ENCODE measurements around the gene MAST2. TPM values are rescaled to one million over a fixed set of nuclear protein-coding genes. Genes with fewer than 3 reads are reported as not detected.

The MAST2 gene
- total RNA-seq, 4 donors from 2014 or later = 31.1 to 76.9 (median 73.4) TPM

GRCh38 chr1:45809761-45810160, 6.3 kb downstream of the MAST2 start:
- Histone ChIP-seq H3K36me3 (peaks cover 0 to 34% of the 10 kb centered on the region in 2 donors), H3K27me3 (no peaks in the 10 kb centered on the region), H3K27ac (no peak overlapping the region), H3K9me3 (no peaks in the 10 kb centered on the region), H3K4me3 (no peak overlapping the region), H3K4me1 (peaks cover 0 to 9% (median 4%) of the 10 kb centered on the region in 3 donors)
- ATAC-seq = no peak
- TF ChIP-seq POLR2AphosphoS5 (IDR thresholded peaks at IDR 0.05) = no peak
- no peak for TF ChIP-seq POLR2A (IDR thresholded peaks at IDR 0.05)
- TF ChIP-seq EP300 (IDR thresholded peaks at IDR 0.05) = no peak
- TF ChIP-seq, protein P1, sequence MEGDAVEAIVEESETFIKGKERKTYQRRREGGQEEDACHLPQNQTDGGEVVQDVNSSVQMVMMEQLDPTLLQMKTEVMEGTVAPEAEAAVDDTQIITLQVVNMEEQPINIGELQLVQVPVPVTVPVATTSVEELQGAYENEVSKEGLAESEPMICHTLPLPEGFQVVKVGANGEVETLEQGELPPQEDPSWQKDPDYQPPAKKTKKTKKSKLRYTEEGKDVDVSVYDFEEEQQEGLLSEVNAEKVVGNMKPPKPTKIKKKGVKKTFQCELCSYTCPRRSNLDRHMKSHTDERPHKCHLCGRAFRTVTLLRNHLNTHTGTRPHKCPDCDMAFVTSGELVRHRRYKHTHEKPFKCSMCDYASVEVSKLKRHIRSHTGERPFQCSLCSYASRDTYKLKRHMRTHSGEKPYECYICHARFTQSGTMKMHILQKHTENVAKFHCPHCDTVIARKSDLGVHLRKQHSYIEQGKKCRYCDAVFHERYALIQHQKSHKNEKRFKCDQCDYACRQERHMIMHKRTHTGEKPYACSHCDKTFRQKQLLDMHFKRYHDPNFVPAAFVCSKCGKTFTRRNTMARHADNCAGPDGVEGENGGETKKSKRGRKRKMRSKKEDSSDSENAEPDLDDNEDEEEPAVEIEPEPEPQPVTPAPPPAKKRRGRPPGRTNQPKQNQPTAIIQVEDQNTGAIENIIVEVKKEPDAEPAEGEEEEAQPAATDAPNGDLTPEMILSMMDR (IDR thresholded peaks at IDR 0.05) = no peak

GRCh38 chr1:45814776-45815175, 11.4 kb downstream of the MAST2 start:
- WGBS, 2 donors (ENCODE audit: low coverage in 1 of 2) = 88 to 92% methylated on average over 2 of the region's 2 CpGs
- Histone ChIP-seq H3K27ac (no peak overlapping the region), H3K4me1 (no peaks in the 10 kb centered on the region), H3K36me3 (peaks cover 0 to 16% of the 10 kb centered on the region in 2 donors), H3K27me3 (no peaks in the 10 kb centered on the region), H3K4me3 (no peak overlapping the region), H3K9me3 (no peaks in the 10 kb centered on the region)
- ATAC-seq = no peak
- TF ChIP-seq POLR2AphosphoS5 (IDR thresholded peaks at IDR 0.05) = no peak
- TF ChIP-seq POLR2A (IDR thresholded peaks at IDR 0.05) = no peak
- TF ChIP-seq, protein P1 (IDR thresholded peaks at IDR 0.05) = no peak
- TF ChIP-seq EP300 (IDR thresholded peaks at IDR 0.05) = no peak

- 75 to 80% methylated on average over 1 to 3 of the region's 3 CpGs for WGBS, 2 donors (ENCODE audit: low coverage in 1 of 2)
- Histone ChIP-seq H3K9me3 (peaks cover 0 to 5% (median 0%) of the 10 kb centered on the region in 3 donors), H3K4me3 (no peak overlapping the region), H3K27me3 (no peaks in the 10 kb centered on the region), H3K4me1 (no peaks in the 10 kb centered on the region), H3K36me3 (peaks cover 0 to 16% of the 10 kb centered on the region in 2 donors), H3K27ac (no peak overlapping the region)
- no peak for ATAC-seq
- TF ChIP-seq, protein P1 (IDR thresholded peaks at IDR 0.05) = no peak
- TF ChIP-seq POLR2AphosphoS5 (IDR thresholded peaks at IDR 0.05) = no peak
- TF ChIP-seq EP300 (IDR thresholded peaks at IDR 0.05) = no peak
- TF ChIP-seq POLR2A (IDR thresholded peaks at IDR 0.05) = no peak
Measured at GRCh38 chr1:45815667-45816458, 12.5 kb downstream of the MAST2 start.

DNA sequence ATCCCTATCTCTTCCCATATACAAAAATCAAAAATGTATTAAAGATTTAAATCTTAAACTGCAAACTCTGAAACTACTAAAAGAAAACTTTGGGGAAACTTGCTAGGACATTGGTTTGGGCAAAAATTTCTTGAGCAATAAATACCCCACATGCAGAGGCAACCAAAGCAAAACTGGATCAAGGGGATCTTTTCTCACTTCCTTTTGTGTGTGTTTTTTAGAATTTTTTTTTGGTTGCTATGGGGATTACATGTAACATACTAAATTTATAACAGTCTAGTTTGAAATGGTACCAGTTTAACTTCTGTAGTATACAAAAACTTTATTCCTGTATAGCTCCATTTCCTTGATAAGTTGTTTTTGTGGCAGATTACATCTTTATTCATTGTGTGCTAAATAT, 16.8 kb downstream of the MAST2 start:
- TF ChIP-seq EP300 (IDR thresholded peaks at IDR 0.05) (no peak), POLR2A (IDR thresholded peaks at IDR 0.05) (no peak)
- no peak for ATAC-seq
- no peak overlapping the region for H3K27ac ChIP-seq
- peaks cover 0 to 16% (median 0%) of the 10 kb centered on the region in 3 donors for H3K9me3 ChIP-seq
- H3K4me3 ChIP-seq = no peak overlapping the region
- H3K27me3 ChIP-seq = no peaks in the 10 kb centered on the region
- H3K4me1 ChIP-seq = no peaks in the 10 kb centered on the region
- H3K36me3 ChIP-seq = peaks cover 0 to 9% of the 10 kb centered on the region in 2 donors

DNA sequence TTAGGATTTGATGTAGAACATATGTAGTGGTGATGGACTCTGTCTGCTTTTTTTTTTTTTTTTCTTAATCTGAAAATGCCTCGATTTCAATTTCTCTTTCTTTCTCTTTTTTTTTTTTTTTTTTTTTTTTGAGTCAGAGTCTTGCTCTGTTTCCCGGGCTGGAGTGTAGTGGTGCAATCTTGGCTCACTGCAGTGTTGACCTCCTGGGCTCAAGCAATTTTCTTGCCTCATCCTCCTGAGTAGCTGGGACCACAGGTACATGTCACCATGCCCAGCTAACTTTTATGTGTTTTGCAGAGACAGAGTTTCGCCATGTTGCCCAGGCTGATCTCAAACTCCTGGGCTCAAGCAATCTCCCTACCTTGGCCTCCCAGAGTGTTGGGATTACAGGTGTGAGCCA, 17.4 kb downstream of the MAST2 start:
- H3K4me3 ChIP-seq = no peak overlapping the region
- 80 to 86% methylated on average over 1 to 2 of the region's 3 CpGs for WGBS, 2 donors (ENCODE audit: low coverage in 1 of 2)
- peaks cover 0 to 16% of the 10 kb centered on the region in 2 donors for H3K36me3 ChIP-seq
- no peak overlapping the region for H3K27ac ChIP-seq
- no peak for ATAC-seq
- H3K9me3 ChIP-seq = peaks cover 0 to 16% (median 0%) of the 10 kb centered on the region in 3 donors
- H3K27me3 ChIP-seq = no peaks in the 10 kb centered on the region
- TF ChIP-seq, protein P1 (IDR thresholded peaks at IDR 0.05) = no peak
- TF ChIP-seq POLR2AphosphoS5 (IDR thresholded peaks at IDR 0.05) = no peak
- no peak for TF ChIP-seq POLR2A (IDR thresholded peaks at IDR 0.05)
- no peak for TF ChIP-seq EP300 (IDR thresholded peaks at IDR 0.05)
- H3K4me1 ChIP-seq = no peaks in the 10 kb centered on the region
